ENCODE measurements around the gene ZSCAN30. TPM values are rescaled to one million over a fixed set of nuclear protein-coding genes. Genes with fewer than 3 reads are reported as not detected.

ZSCAN30 gene
- total RNA-seq, 1 experiment from 2014 or later, result 2.9 TPM

Other genes with a start within 250 kb of the ZSCAN30 start
- gene MAPRE2, start 248.8 kb downstream of the ZSCAN30 start, total RNA-seq (2014; rRNA removed; shearing (Covaris generic); ENCODE audit: low replicate concordance), result 9.2 and 27.0 TPM in 2 replicates
- 4.2 and 15.4 TPM in 2 replicates for gene ZNF397, start 49.2 kb downstream of the ZSCAN30 start, total RNA-seq (2014; rRNA removed; shearing (Covaris generic); ENCODE audit: low replicate concordance)
- gene ZNF24, start 54.2 kb upstream of the ZSCAN30 start, total RNA-seq (2014; rRNA removed; shearing (Covaris generic); ENCODE audit: low replicate concordance), result 10.3 and 10.6 TPM in 2 replicates
- gene ZNF396, start 87.1 kb upstream of the ZSCAN30 start, total RNA-seq (2014; rRNA removed; shearing (Covaris generic); ENCODE audit: low replicate concordance), result 1.3 and 2.7 TPM in 2 replicates
- 14.3 and 18.0 TPM in 2 replicates for gene INO80C, start 207.7 kb upstream of the ZSCAN30 start, total RNA-seq (2014; rRNA removed; shearing (Covaris generic); ENCODE audit: low replicate concordance)